ENCODE measurements around the gene DNAJB4. TPM values are rescaled to one million over a fixed set of nuclear protein-coding genes. Genes with fewer than 3 reads are reported as not detected.
"Not testable (repeated sequence)": the region's sequence is repeated elsewhere in the genome, so short reads cannot be mapped to it uniquely, and the experiment has no call there.

Gene DNAJB4
- total and polyA plus RNA-seq, 2 experiments from 2014 or later = 29.5 to 36.5 TPM

DNA sequence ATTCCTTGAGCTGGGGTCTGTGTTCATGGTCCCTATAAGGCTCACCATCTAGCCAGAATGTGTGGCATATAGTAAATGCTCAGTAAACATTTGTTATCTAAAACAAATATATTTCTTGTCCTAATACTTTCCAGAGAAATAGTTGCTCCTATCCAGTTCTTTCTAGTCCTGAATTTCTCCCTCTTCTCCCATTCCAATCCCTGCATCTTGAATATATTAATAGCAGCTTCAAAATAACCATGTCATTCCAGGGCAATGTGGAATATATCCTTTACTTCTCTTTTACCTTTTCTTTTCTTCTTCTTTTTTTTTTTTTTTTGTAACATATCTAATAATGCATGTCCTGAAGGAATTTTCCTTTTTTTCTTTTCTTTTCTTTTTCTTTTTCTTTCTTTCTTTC lies 10.4 kb downstream of the DNAJB4 start:
- H4K20me1 ChIP-seq (ENCODE audit: insufficient read depth, poor library complexity, severe bottlenecking) = peaks cover 4% of the 10 kb centered on the region
- no peaks in the 10 kb centered on the region for H3K36me3 ChIP-seq (replicated peaks; ENCODE audit: insufficient read depth, low read depth)
- H3K4me2 ChIP-seq = no peak overlapping the region
- H3K9me3 ChIP-seq (ENCODE audit: low read depth) = no peaks in the 10 kb centered on the region
- H3K4me1 ChIP-seq (ENCODE audit: insufficient read depth) = no peaks in the 10 kb centered on the region
- H3K27me3 ChIP-seq = no peaks in the 10 kb centered on the region
- no peaks in the 10 kb centered on the region for H3K9me2 ChIP-seq (replicated peaks; ENCODE audit: insufficient read depth)
- TF ChIP-seq EZH2phosphoT487 (IDR thresholded peaks at IDR 0.05; ENCODE audit: low read depth, severe bottlenecking, unreplicated experiment) = no peak
- no peak for TF ChIP-seq EZH2 (IDR thresholded peaks at IDR 0.05; ENCODE audit: borderline replicate concordance)
- TF ChIP-seq, protein P1, sequence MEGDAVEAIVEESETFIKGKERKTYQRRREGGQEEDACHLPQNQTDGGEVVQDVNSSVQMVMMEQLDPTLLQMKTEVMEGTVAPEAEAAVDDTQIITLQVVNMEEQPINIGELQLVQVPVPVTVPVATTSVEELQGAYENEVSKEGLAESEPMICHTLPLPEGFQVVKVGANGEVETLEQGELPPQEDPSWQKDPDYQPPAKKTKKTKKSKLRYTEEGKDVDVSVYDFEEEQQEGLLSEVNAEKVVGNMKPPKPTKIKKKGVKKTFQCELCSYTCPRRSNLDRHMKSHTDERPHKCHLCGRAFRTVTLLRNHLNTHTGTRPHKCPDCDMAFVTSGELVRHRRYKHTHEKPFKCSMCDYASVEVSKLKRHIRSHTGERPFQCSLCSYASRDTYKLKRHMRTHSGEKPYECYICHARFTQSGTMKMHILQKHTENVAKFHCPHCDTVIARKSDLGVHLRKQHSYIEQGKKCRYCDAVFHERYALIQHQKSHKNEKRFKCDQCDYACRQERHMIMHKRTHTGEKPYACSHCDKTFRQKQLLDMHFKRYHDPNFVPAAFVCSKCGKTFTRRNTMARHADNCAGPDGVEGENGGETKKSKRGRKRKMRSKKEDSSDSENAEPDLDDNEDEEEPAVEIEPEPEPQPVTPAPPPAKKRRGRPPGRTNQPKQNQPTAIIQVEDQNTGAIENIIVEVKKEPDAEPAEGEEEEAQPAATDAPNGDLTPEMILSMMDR (IDR thresholded peaks at IDR 0.05; ENCODE audit: poor library complexity) = no peak
- DNase-seq (ENCODE audit: low spot score) = no peak
- H3K27ac ChIP-seq = no peak overlapping the region
- H2AFZ ChIP-seq = no peak overlapping the region
- no peak overlapping the region for H3K4me3 ChIP-seq
- H3K79me2 ChIP-seq = peaks cover 11% of the 10 kb centered on the region

DNA sequence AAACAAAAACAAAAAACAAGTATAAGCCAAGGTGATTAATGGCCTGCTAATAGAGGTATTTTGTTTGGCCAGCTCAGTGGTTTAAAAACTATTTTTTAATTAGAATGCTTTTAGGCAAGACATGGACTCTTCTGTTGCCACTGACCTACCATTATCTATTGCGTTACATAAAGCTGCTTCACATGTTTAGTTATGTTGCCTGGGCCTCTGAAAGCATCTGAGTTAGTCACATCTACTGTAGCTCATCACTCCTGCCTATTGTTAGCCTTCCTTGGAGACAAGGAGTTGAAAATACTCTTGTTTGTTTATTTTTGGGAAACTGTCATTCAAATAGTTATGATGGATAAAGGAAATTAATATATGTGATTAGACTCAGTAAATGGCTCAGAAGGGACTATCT lies 14.3 kb downstream of the DNAJB4 start:
- Histone ChIP-seq H3K4me1 (ENCODE audit: insufficient read depth) (no peaks in the 10 kb centered on the region), H3K36me3 (replicated peaks; ENCODE audit: insufficient read depth, low read depth) (no peaks in the 10 kb centered on the region), H3K4me2 (no peak overlapping the region), H3K4me3 (no peak overlapping the region), H3K9me2 (replicated peaks; ENCODE audit: insufficient read depth) (no peaks in the 10 kb centered on the region), H3K79me2 (no peaks in the 10 kb centered on the region), H4K20me1 (ENCODE audit: insufficient read depth, poor library complexity, severe bottlenecking) (no peaks in the 10 kb centered on the region), H3K9me3 (ENCODE audit: low read depth) (no peaks in the 10 kb centered on the region), H2AFZ (no peak overlapping the region), H3K27ac (no peak overlapping the region), H3K27me3 (no peaks in the 10 kb centered on the region)
- TF ChIP-seq, protein P1 (IDR thresholded peaks at IDR 0.05; ENCODE audit: poor library complexity) = no peak
- TF ChIP-seq EZH2 (IDR thresholded peaks at IDR 0.05; ENCODE audit: borderline replicate concordance) (no peak), EZH2phosphoT487 (IDR thresholded peaks at IDR 0.05; ENCODE audit: low read depth, severe bottlenecking, unreplicated experiment) (no peak)
- no peak for DNase-seq (ENCODE audit: low spot score)
- 93% methylated on average over 1 of the region's 1 CpG for WGBS (ENCODE audit: low lambda C conversion rate, missing lambda C conversion rate)

DNA sequence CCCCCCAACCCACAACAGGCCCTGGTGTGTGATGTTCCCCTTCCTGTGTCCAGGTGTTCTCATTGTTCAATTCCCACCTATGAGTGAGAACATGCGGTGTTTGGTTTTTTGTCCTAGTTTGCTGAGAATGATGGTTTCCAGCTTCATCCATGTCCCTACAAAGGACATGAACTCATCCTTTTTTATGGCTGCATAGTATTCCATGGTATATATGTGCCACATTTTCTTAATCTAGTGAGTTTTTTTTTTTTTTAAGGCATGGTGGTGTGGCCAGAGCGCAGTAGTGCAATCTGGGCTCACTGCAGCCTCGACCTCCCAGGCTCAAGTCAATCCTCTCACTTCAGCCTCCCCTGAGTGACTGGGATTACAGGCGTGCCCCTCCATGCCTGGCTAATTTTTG lies 16.4 kb downstream of the DNAJB4 start:
- H4K20me1 ChIP-seq (ENCODE audit: insufficient read depth, poor library complexity, severe bottlenecking); H3K4me3 ChIP-seq; H2AFZ ChIP-seq; H3K4me1 ChIP-seq (ENCODE audit: insufficient read depth); H3K9me2 ChIP-seq (replicated peaks; ENCODE audit: insufficient read depth); H3K36me3 ChIP-seq (replicated peaks; ENCODE audit: insufficient read depth, low read depth); H3K9me3 ChIP-seq (ENCODE audit: low read depth); H3K27ac ChIP-seq; H3K4me2 ChIP-seq; DNase-seq (ENCODE audit: low spot score); H3K79me2 ChIP-seq; H3K27me3 ChIP-seq: not testable (repeated sequence)
- WGBS (ENCODE audit: low lambda C conversion rate, missing lambda C conversion rate) = 95% methylated on average over 4 of the region's 4 CpGs

DNA sequence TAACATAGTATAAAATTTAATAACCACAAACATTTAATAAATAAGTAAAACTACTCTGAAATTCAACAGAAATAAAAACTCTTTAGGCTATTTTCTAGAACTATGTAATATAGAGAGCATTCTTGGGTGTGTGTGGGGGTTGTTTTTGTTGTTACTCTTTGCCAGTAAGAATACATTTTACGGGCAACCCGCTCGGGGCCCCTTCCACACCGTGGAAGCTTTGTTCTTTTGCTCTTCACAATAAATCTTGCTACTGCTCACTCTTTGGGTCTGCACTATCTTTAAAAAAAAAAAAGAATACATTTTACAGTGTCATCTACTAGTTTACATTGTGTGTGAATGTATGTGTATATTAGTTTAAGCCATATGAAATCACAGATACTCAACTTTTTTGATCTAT lies 25.1 kb downstream of the DNAJB4 start:
- no peaks in the 10 kb centered on the region for H3K36me3 ChIP-seq (replicated peaks; ENCODE audit: insufficient read depth, low read depth)
- H3K9me3 ChIP-seq (ENCODE audit: low read depth) = no peaks in the 10 kb centered on the region
- DNase-seq (ENCODE audit: low spot score) = no peak
- H3K79me2 ChIP-seq = no peaks in the 10 kb centered on the region
- TF ChIP-seq EZH2 (IDR thresholded peaks at IDR 0.05; ENCODE audit: borderline replicate concordance) = no peak
- TF ChIP-seq, protein P1 (IDR thresholded peaks at IDR 0.05; ENCODE audit: poor library complexity) = no peak
- no peak for TF ChIP-seq EZH2phosphoT487 (IDR thresholded peaks at IDR 0.05; ENCODE audit: low read depth, severe bottlenecking, unreplicated experiment)
- no peak overlapping the region for H3K4me3 ChIP-seq
- H3K4me1 ChIP-seq (ENCODE audit: insufficient read depth) = no peaks in the 10 kb centered on the region
- no peak overlapping the region for H3K4me2 ChIP-seq
- H3K9me2 ChIP-seq (replicated peaks; ENCODE audit: insufficient read depth) = no peaks in the 10 kb centered on the region
- WGBS (ENCODE audit: low lambda C conversion rate, missing lambda C conversion rate) = 64% methylated on average over 4 of the region's 4 CpGs
- H4K20me1 ChIP-seq (ENCODE audit: insufficient read depth, poor library complexity, severe bottlenecking) = no peaks in the 10 kb centered on the region
- no peak overlapping the region for H2AFZ ChIP-seq
- H3K27ac ChIP-seq = no peak overlapping the region
- H3K27me3 ChIP-seq = no peaks in the 10 kb centered on the region
